ENCODE data around the gene PAGE2. TPM values are rescaled to one million over a fixed set of nuclear protein-coding genes. Genes with fewer than 3 reads are reported as not detected.

The PAGE2 gene
- total RNA-seq, 2 donors from 2014 or later: 12.8 TPM; not detected in 1

Other genes starting within 250 kb of the PAGE2 start
- 10 to 100 TPM in 1 of 2 donors, 1 to 10 TPM in 1; 9.7 to 24.3 TPM for gene TRO, start 168.2 kb upstream of the PAGE2 start, total RNA-seq
- gene PFKFB1, start 94.8 kb upstream of the PAGE2 start, total RNA-seq: 1 to 10 TPM in 1 of 2 donors, under 1 TPM in 1; 0.23 to 1.0 TPM
- gene APEX2, start 88.7 kb upstream of the PAGE2 start, total RNA-seq: 10 to 100 TPM; 17.4 to 18.3 TPM
- gene ALAS2, start 58.0 kb upstream of the PAGE2 start, total RNA-seq: not detected
- 10 to 100 TPM in 1 of 2 donors, not detected in 1; 17.3 TPM for gene PAGE2B, start 14.0 kb upstream of the PAGE2 start, total RNA-seq
- gene PAGE5, start 131.3 kb downstream of the PAGE2 start, total RNA-seq: 10 to 100 TPM in 1 of 2 donors, not detected in 1; 11.1 TPM
- not detected for gene PAGE3, start 175.9 kb downstream of the PAGE2 start, total RNA-seq

All from prostate gland (tissue), 2 donors.